ENCODE data around the gene MON2.
"Not testable (repeated sequence)": the region's sequence is repeated elsewhere in the genome, so short reads cannot be mapped to it uniquely, and the experiment has no call there.

The MON2 gene

DNA sequence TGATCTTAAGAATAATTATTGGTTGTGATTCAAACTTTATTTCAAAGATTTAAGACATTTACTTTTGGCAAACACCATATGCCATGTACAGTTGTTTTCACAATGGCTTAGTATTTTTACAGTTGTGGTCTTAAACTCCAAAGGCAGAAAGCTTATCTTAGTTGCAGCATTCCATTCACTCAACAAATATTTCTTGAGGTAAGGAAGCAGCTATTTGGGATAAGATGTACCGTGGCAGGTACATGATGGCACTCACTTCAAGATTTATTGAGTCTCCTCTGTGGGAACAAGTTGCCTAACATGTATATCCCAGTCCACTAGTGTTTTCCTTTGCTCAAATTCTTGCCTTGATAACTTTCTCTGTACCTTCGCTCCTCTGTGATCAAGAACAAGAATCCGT is 8.0 kb upstream of the MON2 start:
- H3K27ac ChIP-seq (ENCODE audit: low read depth, low read length), result no peak overlapping the region
- H3K36me3 ChIP-seq (ENCODE audit: insufficient read depth, low read length), result no peaks in the 10 kb centered on the region
- H3K27me3 ChIP-seq (ENCODE audit: control insufficient read depth in 1 of 2, insufficient read depth in 2 of 2, low read length in 2 of 2), result no peaks in the 10 kb centered on the region
- no peaks in the 10 kb centered on the region for H3K9me3 ChIP-seq (ENCODE audit: low read length)
- no peak overlapping the region for H3K4me3 ChIP-seq (ENCODE audit: low read depth in 1 of 2, low read length in 2 of 2)
- H3K4me1 ChIP-seq (ENCODE audit: insufficient read depth, low read length), result no peaks in the 10 kb centered on the region
- H3K9ac ChIP-seq (ENCODE audit: low read length), result no peak overlapping the region

DNA sequence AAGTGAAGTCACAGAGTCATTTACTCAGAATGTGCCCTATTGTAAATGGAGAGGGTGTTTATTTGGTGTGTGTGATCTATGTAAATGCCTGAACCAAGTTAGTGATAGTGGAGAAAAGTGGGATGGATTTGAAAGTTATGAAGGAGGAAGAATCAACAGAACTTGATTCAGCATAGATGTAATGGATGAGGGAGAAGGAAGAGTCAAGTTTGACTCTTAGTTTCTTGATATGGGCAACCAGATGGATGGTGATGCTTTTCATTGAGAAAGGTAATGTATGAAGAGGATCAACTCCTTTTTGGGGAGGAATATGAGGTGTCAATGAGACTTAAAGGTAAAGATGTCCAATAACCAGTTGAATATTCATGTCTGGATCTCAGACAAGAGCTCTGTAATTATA is 6.7 kb upstream of the MON2 start:
- Histone ChIP-seq H3K9me3 (ENCODE audit: low read length) (no peaks in the 10 kb centered on the region), H3K9ac (ENCODE audit: low read length) (no peak overlapping the region), H3K36me3 (ENCODE audit: insufficient read depth, low read length) (no peaks in the 10 kb centered on the region), H3K27me3 (ENCODE audit: control insufficient read depth in 1 of 2, insufficient read depth in 2 of 2, low read length in 2 of 2) (no peaks in the 10 kb centered on the region), H3K27ac (ENCODE audit: low read depth, low read length) (no peak overlapping the region), H3K4me1 (ENCODE audit: insufficient read depth, low read length) (no peaks in the 10 kb centered on the region), H3K4me3 (ENCODE audit: low read depth in 1 of 2, low read length in 2 of 2) (no peak overlapping the region)

DNA sequence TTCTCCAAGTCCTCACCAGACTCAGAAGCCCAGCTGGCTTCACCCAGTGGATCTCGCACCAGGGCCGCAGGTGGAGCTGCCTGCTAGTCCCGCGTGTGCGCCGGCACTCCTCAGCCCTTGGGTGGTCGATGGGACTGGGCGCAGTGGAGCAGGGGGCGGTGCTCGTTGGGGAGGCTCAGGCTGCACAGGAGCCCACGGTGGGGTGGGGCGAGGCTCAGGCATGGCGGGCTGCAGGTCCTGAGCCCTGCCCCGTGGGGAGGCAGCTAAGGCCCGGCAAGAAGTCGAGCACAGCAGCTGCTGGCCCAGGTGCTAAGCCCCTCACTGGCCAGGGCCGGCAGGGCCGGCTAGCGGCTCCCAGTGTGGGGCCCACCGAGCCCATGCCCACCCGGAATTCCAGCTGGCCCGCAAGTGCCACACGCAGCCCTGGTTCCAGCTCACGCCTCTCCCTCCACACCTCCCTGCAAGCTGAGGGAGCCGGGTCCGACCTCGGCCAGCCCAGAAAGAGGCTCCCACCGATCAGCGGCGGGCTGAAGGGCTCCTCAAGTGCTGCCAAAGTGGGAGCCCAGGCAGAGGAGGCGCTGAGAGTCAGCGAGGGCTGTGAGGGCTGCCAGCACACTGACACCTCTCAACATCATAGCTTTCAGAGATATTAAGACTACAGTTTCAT is 5.3 kb upstream of the MON2 start:
- not testable (repeated sequence) for H3K27ac ChIP-seq (ENCODE audit: low read depth, low read length); H3K4me3 ChIP-seq (ENCODE audit: low read depth in 1 of 2, low read length in 2 of 2); H3K27me3 ChIP-seq (ENCODE audit: control insufficient read depth in 1 of 2, insufficient read depth in 2 of 2, low read length in 2 of 2); H3K9me3 ChIP-seq (ENCODE audit: low read length); H3K4me1 ChIP-seq (ENCODE audit: insufficient read depth, low read length); H3K36me3 ChIP-seq (ENCODE audit: insufficient read depth, low read length); H3K9ac ChIP-seq (ENCODE audit: low read length)

DNA sequence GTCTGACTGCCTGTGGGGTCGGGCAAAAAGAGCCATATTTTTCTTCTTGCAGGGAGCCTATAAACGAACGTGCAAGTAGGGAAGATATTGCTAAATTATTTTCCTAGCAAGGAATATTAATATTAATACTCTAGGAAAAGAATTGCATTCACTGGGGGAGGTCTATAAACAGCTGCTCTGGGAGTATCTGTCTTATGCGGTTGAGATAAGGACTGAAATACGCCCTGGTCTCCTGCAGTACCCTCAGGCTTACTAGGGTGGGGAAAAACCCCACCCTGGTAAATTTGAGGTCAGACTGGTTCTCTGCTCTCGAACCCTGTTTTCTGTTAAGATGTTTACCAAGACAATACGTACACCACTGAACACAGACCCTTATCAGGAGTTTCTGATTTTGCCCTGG is 3.4 kb upstream of the MON2 start:
- not testable (repeated sequence) for H3K27me3 ChIP-seq (ENCODE audit: control insufficient read depth in 1 of 2, insufficient read depth in 2 of 2, low read length in 2 of 2); H3K36me3 ChIP-seq (ENCODE audit: insufficient read depth, low read length); H3K4me1 ChIP-seq (ENCODE audit: insufficient read depth, low read length); H3K9ac ChIP-seq (ENCODE audit: low read length); H3K4me3 ChIP-seq (ENCODE audit: low read depth in 1 of 2, low read length in 2 of 2); H3K9me3 ChIP-seq (ENCODE audit: low read length); H3K27ac ChIP-seq (ENCODE audit: low read depth, low read length)

DNA sequence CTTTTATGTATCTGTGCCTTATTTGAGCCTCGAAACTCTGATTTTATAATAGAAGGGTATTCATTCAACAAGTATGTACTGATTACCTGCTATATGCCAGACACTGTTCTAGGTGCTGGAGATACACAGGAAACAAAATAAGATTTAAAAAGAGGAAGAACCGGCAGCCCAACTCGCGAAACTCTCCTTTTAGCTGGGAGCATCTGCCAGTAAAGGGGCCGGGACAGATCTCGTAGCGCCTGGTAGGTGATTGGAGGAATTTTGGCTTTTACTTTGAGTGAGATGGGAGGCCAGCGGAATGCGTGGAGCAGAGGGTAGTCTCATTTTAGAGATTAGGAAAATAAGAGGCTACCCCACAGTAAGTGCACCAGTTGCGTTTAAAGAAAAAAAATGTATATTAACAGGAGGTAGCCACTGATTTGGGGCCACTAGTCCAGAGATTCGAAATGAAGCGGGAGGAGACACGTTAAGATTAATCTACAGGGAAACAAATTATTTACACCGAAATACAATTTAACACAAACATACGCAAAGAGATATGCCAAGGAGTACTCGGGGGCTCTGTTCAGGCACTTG is 520 bp upstream of the MON2 start:
- H3K36me3 ChIP-seq (ENCODE audit: insufficient read depth, low read length), result no peaks in the 10 kb centered on the region
- H3K27me3 ChIP-seq (ENCODE audit: control insufficient read depth in 1 of 2, insufficient read depth in 2 of 2, low read length in 2 of 2), result no peaks in the 10 kb centered on the region
- peaks cover 8% of the 10 kb centered on the region for H3K4me1 ChIP-seq (ENCODE audit: insufficient read depth, low read length)

DNA sequence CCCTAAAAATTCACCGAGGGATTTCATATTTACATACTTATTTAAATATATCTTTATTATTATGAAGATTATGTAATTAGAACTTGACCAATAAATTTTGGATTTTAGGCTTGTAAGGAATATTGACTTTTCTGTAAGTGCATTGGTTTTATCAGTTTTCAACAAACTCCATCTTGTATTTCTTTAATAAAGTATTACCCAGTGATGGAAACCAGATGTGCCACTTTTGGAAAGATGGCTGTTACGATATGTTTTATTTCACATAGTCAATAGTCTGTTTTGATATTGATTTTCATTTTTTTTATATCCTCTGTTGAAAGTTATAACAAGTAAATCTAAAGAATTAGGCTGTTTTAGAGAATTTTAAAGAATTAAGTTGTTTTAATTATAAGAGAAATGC is 1.8 kb downstream of the MON2 start:
- Histone ChIP-seq H3K9ac (ENCODE audit: low read length) (no peak overlapping the region), H3K27me3 (ENCODE audit: control insufficient read depth in 1 of 2, insufficient read depth in 2 of 2, low read length in 2 of 2) (no peaks in the 10 kb centered on the region), H3K27ac (ENCODE audit: low read depth, low read length) (no peak overlapping the region), H3K4me1 (ENCODE audit: insufficient read depth, low read length) (peaks cover 8% of the 10 kb centered on the region), H3K36me3 (ENCODE audit: insufficient read depth, low read length) (no peaks in the 10 kb centered on the region), H3K9me3 (ENCODE audit: low read length) (no peaks in the 10 kb centered on the region), H3K4me3 (ENCODE audit: low read depth in 1 of 2, low read length in 2 of 2) (no peak overlapping the region)

More for the DNA sequence above, 520 bp upstream of the MON2 start:
- peak overlapping the region; percentile 66 for H3K9ac ChIP-seq (ENCODE audit: low read length)
- H3K27ac ChIP-seq (ENCODE audit: low read depth, low read length), result peak overlapping the region; percentile 93
- H3K4me3 ChIP-seq (ENCODE audit: low read depth in 1 of 2, low read length in 2 of 2), result peak overlapping the region; percentile 86 to 98
- no peaks in the 10 kb centered on the region for H3K9me3 ChIP-seq (ENCODE audit: low read length)

DNA sequence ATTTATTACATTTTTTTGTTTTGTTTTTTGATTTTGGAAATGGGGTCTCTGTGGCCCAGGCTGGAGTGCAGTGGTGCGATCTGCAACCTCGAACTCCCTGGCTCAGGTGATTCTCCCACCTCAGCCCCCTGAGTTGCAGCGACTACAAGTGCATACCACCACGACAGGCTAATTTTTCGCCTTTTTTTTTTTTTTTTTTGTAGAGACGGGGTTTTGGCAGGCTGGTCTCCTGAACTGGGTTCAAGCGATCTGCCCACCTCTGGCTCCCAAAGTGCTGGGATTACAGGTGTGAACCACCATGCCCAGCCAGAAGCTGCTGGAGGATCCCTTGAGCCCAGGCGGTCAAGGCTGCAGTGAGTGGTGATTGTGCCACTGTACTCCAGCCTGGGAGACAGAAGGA is 2.3 kb downstream of the MON2 start:
- Histone ChIP-seq H3K36me3 (ENCODE audit: insufficient read depth, low read length) (no peaks in the 10 kb centered on the region), H3K27me3 (ENCODE audit: control insufficient read depth in 1 of 2, insufficient read depth in 2 of 2, low read length in 2 of 2) (no peaks in the 10 kb centered on the region), H3K27ac (ENCODE audit: low read depth, low read length) (no peak overlapping the region), H3K9me3 (ENCODE audit: low read length) (no peaks in the 10 kb centered on the region), H3K9ac (ENCODE audit: low read length) (no peak overlapping the region), H3K4me1 (ENCODE audit: insufficient read depth, low read length) (peaks cover 8% of the 10 kb centered on the region), H3K4me3 (ENCODE audit: low read depth in 1 of 2, low read length in 2 of 2) (no peak overlapping the region)

DNA sequence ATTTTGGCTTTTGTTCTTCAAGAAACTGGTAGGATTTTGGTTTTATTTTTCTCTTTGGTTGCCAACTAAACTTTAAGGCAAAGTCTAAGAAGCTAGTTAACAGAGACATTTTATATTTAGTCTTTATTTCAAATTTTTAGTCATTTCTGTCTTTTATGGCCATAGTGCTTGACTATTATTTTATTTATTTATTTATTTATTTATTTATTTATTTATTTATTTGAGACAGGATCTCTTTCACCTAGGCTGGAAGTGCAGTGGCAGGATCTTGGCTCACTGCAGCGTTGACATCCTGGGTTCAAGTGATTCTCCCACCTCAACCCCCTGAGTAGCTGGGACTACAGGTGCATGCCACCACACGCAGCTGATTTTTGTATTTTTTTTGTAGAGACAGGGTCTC is 3.1 kb downstream of the MON2 start:
- Histone ChIP-seq H3K27me3 (ENCODE audit: control insufficient read depth in 1 of 2, insufficient read depth in 2 of 2, low read length in 2 of 2) (no peaks in the 10 kb centered on the region), H3K4me3 (ENCODE audit: low read depth in 1 of 2, low read length in 2 of 2) (no peak overlapping the region), H3K9me3 (ENCODE audit: low read length) (no peaks in the 10 kb centered on the region), H3K27ac (ENCODE audit: low read depth, low read length) (no peak overlapping the region), H3K9ac (ENCODE audit: low read length) (no peak overlapping the region), H3K4me1 (ENCODE audit: insufficient read depth, low read length) (peaks cover 8% of the 10 kb centered on the region), H3K36me3 (ENCODE audit: insufficient read depth, low read length) (no peaks in the 10 kb centered on the region)

DNA sequence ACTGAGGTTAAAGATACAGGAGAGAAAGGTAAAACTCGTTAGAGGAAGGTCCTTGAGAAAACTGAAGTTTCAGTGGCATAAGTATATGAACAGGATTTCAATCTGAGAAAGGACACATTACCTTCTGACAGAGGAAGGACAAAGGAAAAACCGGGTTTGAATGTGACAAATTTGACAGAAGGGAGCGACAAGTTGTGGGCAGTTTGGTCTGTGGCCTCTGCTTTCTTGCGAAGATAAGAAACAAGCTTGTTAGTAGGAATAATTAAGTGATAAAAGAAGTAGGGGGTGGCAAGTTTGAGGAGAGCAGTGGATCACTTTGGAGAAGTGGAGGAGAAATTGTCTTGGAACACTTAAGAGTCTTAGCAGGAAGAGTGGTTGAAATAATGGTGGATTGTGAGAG is 5.1 kb downstream of the MON2 start:
- H3K27ac ChIP-seq (ENCODE audit: low read depth, low read length), result no peak overlapping the region

DNA sequence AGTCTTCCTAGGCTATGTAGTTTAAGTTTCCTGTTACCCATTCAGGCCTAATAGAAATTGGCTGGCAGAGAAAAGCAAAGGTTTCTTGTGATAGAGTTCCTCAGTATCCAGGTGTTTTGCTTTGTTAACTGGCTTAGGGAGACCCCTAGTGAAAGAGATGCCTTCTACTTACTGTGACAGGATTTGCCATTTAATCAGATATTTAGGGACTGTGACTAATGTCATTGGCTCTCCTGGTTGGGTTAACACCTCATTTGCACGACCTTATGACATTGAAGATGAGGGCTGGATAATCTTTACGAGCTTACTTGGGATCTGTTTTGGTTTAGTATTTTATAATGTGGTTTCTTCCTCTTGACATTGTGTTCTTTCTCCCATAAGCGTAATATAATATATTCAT is 5.8 kb downstream of the MON2 start:
- Histone ChIP-seq H3K36me3 (ENCODE audit: insufficient read depth, low read length) (peaks cover 1% of the 10 kb centered on the region), H3K4me3 (ENCODE audit: low read depth in 1 of 2, low read length in 2 of 2) (no peak overlapping the region), H3K4me1 (ENCODE audit: insufficient read depth, low read length) (peaks cover 8% of the 10 kb centered on the region), H3K9me3 (ENCODE audit: low read length) (no peaks in the 10 kb centered on the region), H3K9ac (ENCODE audit: low read length) (no peak overlapping the region), H3K27me3 (ENCODE audit: control insufficient read depth in 1 of 2, insufficient read depth in 2 of 2, low read length in 2 of 2) (no peaks in the 10 kb centered on the region), H3K27ac (ENCODE audit: low read depth, low read length) (no peak overlapping the region)

More for the DNA sequence above, 5.1 kb downstream of the MON2 start:
- Histone ChIP-seq H3K4me3 (ENCODE audit: low read depth in 1 of 2, low read length in 2 of 2) (no peak overlapping the region), H3K27me3 (ENCODE audit: control insufficient read depth in 1 of 2, insufficient read depth in 2 of 2, low read length in 2 of 2) (no peaks in the 10 kb centered on the region), H3K4me1 (ENCODE audit: insufficient read depth, low read length) (peaks cover 8% of the 10 kb centered on the region), H3K9ac (ENCODE audit: low read length) (no peak overlapping the region), H3K9me3 (ENCODE audit: low read length) (no peaks in the 10 kb centered on the region), H3K36me3 (ENCODE audit: insufficient read depth, low read length) (no peaks in the 10 kb centered on the region)

DNA sequence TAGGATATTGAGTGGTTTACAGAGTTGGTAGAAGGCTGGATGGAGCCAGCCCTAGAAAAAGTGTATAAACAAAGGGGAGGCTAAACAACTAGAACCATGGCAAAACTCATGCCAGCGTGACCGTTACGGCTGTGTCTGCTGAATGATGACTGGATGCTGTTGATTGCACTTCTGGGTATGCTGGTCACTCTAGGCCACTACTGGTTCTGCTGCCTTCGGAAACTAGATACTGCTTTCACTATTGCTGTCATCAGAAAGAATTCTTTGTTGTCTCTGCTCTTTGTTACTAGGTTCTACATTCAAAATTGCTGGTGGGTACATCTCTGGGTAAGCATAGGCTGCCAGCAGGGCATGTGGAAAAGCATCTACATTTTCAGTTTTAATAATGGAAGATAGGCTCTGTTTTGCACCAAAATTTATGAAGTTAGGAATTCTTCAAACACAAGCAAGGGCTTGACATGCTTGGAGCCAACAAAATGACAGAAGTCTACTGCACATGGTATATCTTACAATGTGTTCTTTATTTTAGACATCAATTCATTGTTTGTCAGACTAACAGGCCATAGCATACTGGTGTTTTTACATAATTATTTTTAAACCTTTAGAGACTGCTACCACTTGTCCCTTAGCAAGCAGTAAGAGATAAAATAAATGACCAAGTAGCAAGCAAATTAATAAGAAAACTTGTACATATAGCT is 15.4 kb downstream of the MON2 start:
- Histone ChIP-seq H3K27me3 (ENCODE audit: control insufficient read depth in 1 of 2, insufficient read depth in 2 of 2, low read length in 2 of 2) (no peaks in the 10 kb centered on the region), H3K36me3 (ENCODE audit: insufficient read depth, low read length) (peaks cover 7% of the 10 kb centered on the region), H3K27ac (ENCODE audit: low read depth, low read length) (no peak overlapping the region), H3K4me3 (ENCODE audit: low read depth in 1 of 2, low read length in 2 of 2) (no peak overlapping the region), H3K9me3 (ENCODE audit: low read length) (no peaks in the 10 kb centered on the region), H3K4me1 (ENCODE audit: insufficient read depth, low read length) (no peaks in the 10 kb centered on the region), H3K9ac (ENCODE audit: low read length) (no peak overlapping the region)

DNA sequence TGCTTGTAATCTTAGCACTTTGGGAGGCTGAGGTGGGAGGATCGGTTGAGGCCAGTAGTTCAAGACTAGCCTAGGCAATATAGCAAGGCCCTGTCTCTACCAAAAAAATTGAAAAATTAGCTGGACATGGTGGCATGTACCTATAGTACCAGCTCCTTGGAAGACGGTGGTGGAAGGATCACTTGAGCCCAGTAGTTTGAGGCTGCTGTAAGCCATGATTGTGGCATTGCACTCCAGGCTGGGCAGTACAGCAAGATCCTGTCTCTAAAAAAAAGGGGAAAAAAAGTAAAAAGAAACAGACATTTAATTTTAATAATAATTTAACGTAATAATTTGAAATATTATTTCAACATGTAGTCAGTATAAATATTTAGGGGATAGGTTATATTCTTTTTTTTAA is 16.1 kb downstream of the MON2 start:
- H3K27ac ChIP-seq (ENCODE audit: low read depth, low read length), result no peak overlapping the region

More for the DNA sequence above, 16.1 kb downstream of the MON2 start:
- no peak overlapping the region for H3K4me3 ChIP-seq (ENCODE audit: low read depth in 1 of 2, low read length in 2 of 2)
- no peaks in the 10 kb centered on the region for H3K4me1 ChIP-seq (ENCODE audit: insufficient read depth, low read length)
- H3K36me3 ChIP-seq (ENCODE audit: insufficient read depth, low read length), result peaks cover 3% of the 10 kb centered on the region
- no peaks in the 10 kb centered on the region for H3K9me3 ChIP-seq (ENCODE audit: low read length)
- no peak overlapping the region for H3K9ac ChIP-seq (ENCODE audit: low read length)
- H3K27me3 ChIP-seq (ENCODE audit: control insufficient read depth in 1 of 2, insufficient read depth in 2 of 2, low read length in 2 of 2), result no peaks in the 10 kb centered on the region
